ENCODE measurements around the gene MSH3.

DNA sequence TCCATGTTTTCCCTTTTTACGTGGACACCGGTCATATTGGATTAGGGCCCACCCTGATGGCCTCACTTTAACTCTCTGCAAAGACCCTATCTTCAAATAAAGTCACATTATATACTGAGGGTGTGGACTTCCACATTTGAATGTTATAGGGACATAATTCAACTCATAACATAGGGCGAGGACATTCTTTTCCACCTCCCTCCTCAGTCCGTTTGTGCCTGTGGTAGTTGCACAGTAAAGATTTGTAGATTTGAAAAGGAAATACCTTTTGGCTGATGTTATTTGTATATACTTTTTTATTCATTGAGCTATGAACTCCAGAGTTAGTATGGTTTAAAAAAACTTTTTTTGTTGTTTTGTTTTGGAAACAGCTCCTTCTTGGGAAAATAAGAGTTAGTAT, 51.3 kb downstream of the MSH3 start:
- TF ChIP-seq, protein P1, sequence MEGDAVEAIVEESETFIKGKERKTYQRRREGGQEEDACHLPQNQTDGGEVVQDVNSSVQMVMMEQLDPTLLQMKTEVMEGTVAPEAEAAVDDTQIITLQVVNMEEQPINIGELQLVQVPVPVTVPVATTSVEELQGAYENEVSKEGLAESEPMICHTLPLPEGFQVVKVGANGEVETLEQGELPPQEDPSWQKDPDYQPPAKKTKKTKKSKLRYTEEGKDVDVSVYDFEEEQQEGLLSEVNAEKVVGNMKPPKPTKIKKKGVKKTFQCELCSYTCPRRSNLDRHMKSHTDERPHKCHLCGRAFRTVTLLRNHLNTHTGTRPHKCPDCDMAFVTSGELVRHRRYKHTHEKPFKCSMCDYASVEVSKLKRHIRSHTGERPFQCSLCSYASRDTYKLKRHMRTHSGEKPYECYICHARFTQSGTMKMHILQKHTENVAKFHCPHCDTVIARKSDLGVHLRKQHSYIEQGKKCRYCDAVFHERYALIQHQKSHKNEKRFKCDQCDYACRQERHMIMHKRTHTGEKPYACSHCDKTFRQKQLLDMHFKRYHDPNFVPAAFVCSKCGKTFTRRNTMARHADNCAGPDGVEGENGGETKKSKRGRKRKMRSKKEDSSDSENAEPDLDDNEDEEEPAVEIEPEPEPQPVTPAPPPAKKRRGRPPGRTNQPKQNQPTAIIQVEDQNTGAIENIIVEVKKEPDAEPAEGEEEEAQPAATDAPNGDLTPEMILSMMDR (IDR thresholded peaks at IDR 0.05): no peak
- no peak for TF ChIP-seq POLR2A (IDR thresholded peaks at IDR 0.05)
